Suprapubic skin (tissue), 3 donors: Measurements from ENCODE around the gene CTNNA3.

Source experiments
- CTCF ChIP-seq, 2 donors: fragments of 200-600 bp in 1 of 2; fragments of 450-650 bp in 1 of 2; sonication (generic) in 1 of 2; IDR thresholded peaks; one replicate each; pipeline ENCODE4 v1.5.1; 2016 to 2019; ENCODE audit warnings: antibody characterized with exemption in 2 of 2, mild to moderate bottlenecking in 1 of 2, moderate library complexity in 1 of 2
- POLR2A ChIP-seq, 2 donors: fragments of 450-650 bp; IDR thresholded peaks; one replicate each; pipeline ENCODE4 v1.6.1; 2017; ENCODE audit warnings: antibody characterized with exemption in 2 of 2, mild to moderate bottlenecking in 2 of 2, moderate library complexity in 2 of 2

- no peak for TF ChIP-seq CTCF (IDR thresholded peaks at IDR 0.05)
- TF ChIP-seq POLR2A (IDR thresholded peaks at IDR 0.05): no peak
Observed at GRCh38 chr10:66301078-66301477, 1394.9 kb downstream of the CTNNA3 start.
